ENCODE measurements around the gene MDM1. TPM values are rescaled to one million over a fixed set of nuclear protein-coding genes. Genes with fewer than 3 reads are reported as not detected.

The MDM1 gene
- total and polyA plus RNA-seq, 4 donors = 2.0 to 12.9 (median 5.1) TPM

- TF ChIP-seq CTCF (IDR thresholded peaks at IDR 0.05; ENCODE audit: low read depth, low read length, missing input control) (no peak), SP1 (IDR thresholded peaks at IDR 0.05) (no peak), RXRA (IDR thresholded peaks at IDR 0.05) (no peak), RAD21 (IDR thresholded peaks at IDR 0.05) (no peak), FOXA2 (IDR thresholded peaks at IDR 0.05) (no peak), MAX (IDR thresholded peaks at IDR 0.05) (no peak), TAF1 (conservative IDR thresholded peaks at IDR 0.05) (no peak), ATF3 (IDR thresholded peaks at IDR 0.05) (no peak), GABPA (IDR thresholded peaks at IDR 0.05 in 1 of 2, conservative IDR thresholded peaks at IDR 0.05 in 1 of 2) (no peak)
These were observed 10.8 kb upstream of the MDM1 start (continued) for GRCh38 chr12:68342966-68343365.

GRCh38 chr12:68341822-68342221 lies 9.7 kb upstream of the MDM1 start:
- TF ChIP-seq ATF3 (IDR thresholded peaks at IDR 0.05) = no peak
- TF ChIP-seq HNF4A (conservative IDR thresholded peaks at IDR 0.05) = no peak
- no peak for TF ChIP-seq CTCF (IDR thresholded peaks at IDR 0.05; ENCODE audit: low read depth, low read length, missing input control)
- TF ChIP-seq SP1 (IDR thresholded peaks at IDR 0.05) = no peak
- no peak for TF ChIP-seq EGR1 (IDR thresholded peaks at IDR 0.05; ENCODE audit: low read depth in 2 of 2)
- no peak for TF ChIP-seq JUND (IDR thresholded peaks at IDR 0.05)
- no peak for TF ChIP-seq RXRA (IDR thresholded peaks at IDR 0.05)
- no peak for TF ChIP-seq FOXA1 (IDR thresholded peaks at IDR 0.05)
- no peak for TF ChIP-seq NR2F2 (IDR thresholded peaks at IDR 0.05)
- TF ChIP-seq REST (IDR thresholded peaks at IDR 0.05) = no peak
- TF ChIP-seq HNF4G (IDR thresholded peaks at IDR 0.05) = no peak
- TF ChIP-seq ZBTB33 (IDR thresholded peaks at IDR 0.05) = no peak
- TF ChIP-seq GABPA (IDR thresholded peaks at IDR 0.05 in 1 of 2, conservative IDR thresholded peaks at IDR 0.05 in 1 of 2) = no peak
- no peak for TF ChIP-seq MAX (IDR thresholded peaks at IDR 0.05)
- TF ChIP-seq RAD21 (IDR thresholded peaks at IDR 0.05) = no peak
- TF ChIP-seq YY1 (IDR thresholded peaks at IDR 0.05) = no peak
- no peak for TF ChIP-seq FOXA2 (IDR thresholded peaks at IDR 0.05)
- TF ChIP-seq TAF1 (conservative IDR thresholded peaks at IDR 0.05) = no peak
- Histone ChIP-seq H3K9ac (ENCODE audit: low read depth in 1 of 2, low read length in 2 of 2) (no peak overlapping the region), H3K4me1 (ENCODE audit: control insufficient read depth in 4 of 4, insufficient read depth in 4 of 4, low read length in 3 of 4) (no peaks in the 10 kb centered on the region), H3K4me3 (ENCODE audit: low read depth in 1 of 3, low read length in 3 of 3) (no peak overlapping the region), H3K27me3 (ENCODE audit: control insufficient read depth in 4 of 4, insufficient read depth in 4 of 4, low read length in 3 of 4) (no peaks in the 10 kb centered on the region), H3K36me3 (ENCODE audit: control insufficient read depth in 4 of 4, insufficient read depth in 3 of 4, low read depth in 1 of 4, low read length in 3 of 4) (no peaks in the 10 kb centered on the region), H3K9me3 (ENCODE audit: control insufficient read depth in 4 of 4, low read length in 3 of 4) (no peaks in the 10 kb centered on the region), H3K27ac (ENCODE audit: low read depth in 1 of 2, low read length in 2 of 2) (no peak overlapping the region)
- DNase-seq (ENCODE audit: low spot score) = no peak
- 81% methylated on average over 2 of the region's 2 CpGs for WGBS
